Right lobe of liver (tissue), 6 donors: ENCODE results near the gene IL1RN. TPM values are rescaled to one million over a fixed set of nuclear protein-coding genes. Genes with fewer than 3 reads are reported as not detected.

Source experiments
- ATAC-seq, 4 donors: fragments of 200-7000 bp; cut with Tn5 transposase; one replicate each; pipeline ENCODE4 v1.9.1; 2020; ENCODE audit warnings: mild to moderate bottlenecking in 4 of 4, moderate library complexity in 4 of 4
- DNase-seq, 3 donors: peaks; one replicate each; pipeline ENCODE4 v3.0.0-alpha.2; 2020
- H3K27ac ChIP-seq, 3 donors: fragments of 200-600 bp; one replicate each; pipeline ENCODE4 v1.8.0; 2022
- H3K27me3 ChIP-seq, 2 donors: fragments of 200-600 bp; one replicate each; pipeline ENCODE4 v1.8.0; 2022
- H3K36me3 ChIP-seq, 4 donors: fragments of 200-600 bp; sonication (generic) in 1 of 4; one replicate each; pipeline versions ENCODE4 v1.5.1 to v1.8.0; 2017 to 2022; ENCODE audit warnings: control low read depth in 1 of 4
- H3K4me1 ChIP-seq, 4 donors: fragments of 200-600 bp; sonication (generic) in 1 of 4; one replicate each; pipeline versions ENCODE4 v1.5.1 to v1.8.0; 2017 to 2022; ENCODE audit warnings: control low read depth in 1 of 4
- H3K4me3 ChIP-seq, 3 donors: fragments of 200-600 bp; one replicate each; pipeline ENCODE4 v1.8.0; 2022
- H3K9me3 ChIP-seq, 4 donors: fragments of 200-600 bp; sonication (generic) in 1 of 4; one replicate each; pipeline versions ENCODE4 v1.5.1 to v1.8.0; 2017 to 2022; ENCODE audit warnings: control low read depth in 1 of 4
- CTCF ChIP-seq, 4 donors: fragments of 200-600 bp in 3 of 4; fragments of 450-650 bp in 1 of 4; IDR thresholded peaks; one replicate each; pipeline versions ENCODE4 v1.5.1 to v1.8.0; 2016 to 2022; ENCODE audit warnings: antibody characterized with exemption in 4 of 4, mild to moderate bottlenecking in 2 of 4
- POLR2A ChIP-seq: fragments of 450-650 bp; IDR thresholded peaks from one replicate; pipeline ENCODE4 v1.6.1; 2017; ENCODE audit warnings: antibody characterized with exemption, mild to moderate bottlenecking
- WGBS: methylation state at CpG from one replicate; pipeline ENCODE4 v1.1.6; 2018; ENCODE audit warnings: low coverage, low lambda C conversion rate; ENCODE audit not compliant: insufficient coverage; ENCODE audit errors: missing lambda C conversion rate; 5-methylcytosine and 5-hydroxymethylcytosine counted together
- intact Hi-C, 2 donors: fragments of 100-400 bp; cut with DNase I; formaldehyde crosslinking; loops; one replicate each; pipeline versions ENCODE4 v1.11.2 to v1.14.1; 2022
- total RNA-seq, 6 experiments: library from RNA; depleted of rRNA in 2 of 6; stranded (reverse); fragments of >200 nt in 2 of 6; fragmentation: NEBNext Ultra II Directional in 3 of 6; extraction: Animal tissue kit (Norgen Biotek cat#: 25700) in 3 of 6; gene quantifications; one replicate each; pipeline versions ENCODE4 v1.1.0 to v1.2.4, GENCODE V29; 2016 to 2023
- donor health status: DM: no; HTN: yes; CAD: no.
- donor health status: DM: no; HTN: no; CAD: no.
- donor health status: DM: no; HTN: no; CAD: no.
- donor health status: DM: no; HTN: yes; CAD: no.
- donor health status: DM: no; HTN: yes; CAD: no.

The IL1RN gene
- total RNA-seq, 6 experiments from 2014 or later: 14.5 to 98.1 (median 43.9) TPM

DNA sequence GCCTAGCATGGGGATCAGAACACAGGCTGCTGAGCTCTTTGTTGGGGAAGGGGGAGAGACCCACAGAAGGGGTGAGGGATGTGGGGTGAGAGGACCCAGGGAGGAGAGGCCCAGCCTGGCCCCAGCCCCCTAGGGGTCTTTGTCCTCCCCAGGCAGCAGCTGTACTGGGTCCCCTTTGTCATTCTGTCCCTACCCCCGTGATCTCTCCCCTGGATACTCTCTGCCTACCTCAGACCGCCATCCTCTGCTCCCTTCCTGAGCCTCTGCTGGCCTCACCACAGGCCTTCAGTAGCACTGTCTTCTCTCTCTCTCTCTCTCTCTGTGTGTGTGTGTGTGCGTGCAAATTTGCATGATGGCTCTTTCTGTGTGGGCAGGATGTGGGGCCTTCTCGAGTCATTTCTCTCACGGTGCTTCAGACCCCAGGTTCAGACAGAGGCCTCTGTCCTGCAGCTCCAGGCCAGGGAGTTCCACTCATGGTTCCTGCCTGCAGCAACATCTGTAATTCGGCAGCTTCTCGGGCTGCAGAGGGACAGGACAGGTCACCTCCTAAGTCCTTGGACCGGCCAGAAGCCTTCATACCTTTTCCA is 47.7 kb downstream of the IL1RN start:
- intact Hi-C loops: no loop called here
- no peaks in the 10 kb centered on the region for H3K36me3 ChIP-seq

DNA sequence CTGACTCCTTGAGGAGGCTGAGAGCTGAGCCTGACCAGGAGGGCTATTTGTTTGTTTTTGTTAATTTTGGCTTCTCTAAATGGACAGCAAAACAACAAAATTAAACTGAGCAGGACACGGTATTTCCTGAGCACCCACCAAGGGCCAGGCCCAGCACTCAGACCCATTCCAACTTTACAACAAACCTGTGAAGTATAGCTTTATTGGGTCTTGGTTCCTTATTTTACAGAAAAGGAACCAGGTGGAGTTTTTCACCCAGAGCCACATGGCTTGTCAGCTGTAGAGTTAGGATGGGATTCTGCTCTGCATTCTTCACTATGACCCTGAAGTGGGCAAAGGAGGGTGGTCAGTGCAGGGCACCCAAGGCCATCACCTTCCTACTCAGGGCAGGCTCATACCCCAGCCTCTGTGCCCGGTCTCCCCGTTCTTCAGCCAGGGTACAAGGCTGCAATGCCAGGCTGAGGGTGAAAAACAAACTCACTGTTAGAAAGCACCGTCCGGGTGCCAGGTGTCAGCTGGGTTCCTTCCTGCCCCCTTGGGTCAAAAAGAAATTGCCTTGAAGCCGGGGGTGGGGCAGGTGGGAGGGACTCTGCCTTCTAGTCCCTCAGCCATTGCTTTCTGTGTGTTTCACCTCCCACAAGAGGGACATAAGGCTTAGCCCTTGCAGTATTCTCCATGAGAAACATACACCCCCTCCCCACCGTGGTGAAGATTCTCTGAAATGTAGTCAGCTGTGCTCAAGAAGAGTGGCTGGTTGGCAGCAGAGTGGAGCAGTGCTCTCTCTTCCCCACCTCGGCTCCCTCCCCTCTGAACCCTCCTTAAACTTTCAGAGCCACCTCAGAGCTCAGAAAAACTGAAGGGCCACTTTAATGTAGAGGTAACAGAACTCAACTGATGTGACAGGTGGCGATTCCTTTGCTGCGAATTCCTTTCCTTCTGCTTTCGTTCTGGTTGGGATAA is 48.6 kb downstream of the IL1RN start:
- peaks cover 0 to 10% (median 3%) of the 10 kb centered on the region in 4 donors for H3K4me1 ChIP-seq
- WGBS: 71% methylated on average over 9 of the region's 11 CpGs
- no peaks in the 10 kb centered on the region for H3K9me3 ChIP-seq
- H3K36me3 ChIP-seq: no peaks in the 10 kb centered on the region
- no peak for ATAC-seq
- TF ChIP-seq POLR2A: no peak
- TF ChIP-seq CTCF (IDR thresholded peaks at IDR 0.05): no peak
- H3K4me3 ChIP-seq: no peak overlapping the region
- H3K27ac ChIP-seq: no peak overlapping the region
- H3K27me3 ChIP-seq: no peaks in the 10 kb centered on the region
- intact Hi-C loops: no loop called here
- DNase-seq: no peak

More for the DNA sequence above, 47.7 kb downstream of the IL1RN start:
- TF ChIP-seq CTCF (IDR thresholded peaks at IDR 0.05) (no peak), POLR2A (no peak)
- Histone ChIP-seq H3K27ac (peak overlapping the region in 1 of 3 donors; percentile 54), H3K9me3 (no peaks in the 10 kb centered on the region), H3K4me3 (peak overlapping the region in 1 of 3 donors; percentile 24), H3K27me3 (no peaks in the 10 kb centered on the region), H3K4me1 (peaks cover 0 to 3% (median 0%) of the 10 kb centered on the region in 4 donors)
- DNase-seq (no peak), ATAC-seq (peak; percentile 13 to 42 (median 22))
- WGBS: 45% methylated on average over 7 of the region's 8 CpGs

DNA sequence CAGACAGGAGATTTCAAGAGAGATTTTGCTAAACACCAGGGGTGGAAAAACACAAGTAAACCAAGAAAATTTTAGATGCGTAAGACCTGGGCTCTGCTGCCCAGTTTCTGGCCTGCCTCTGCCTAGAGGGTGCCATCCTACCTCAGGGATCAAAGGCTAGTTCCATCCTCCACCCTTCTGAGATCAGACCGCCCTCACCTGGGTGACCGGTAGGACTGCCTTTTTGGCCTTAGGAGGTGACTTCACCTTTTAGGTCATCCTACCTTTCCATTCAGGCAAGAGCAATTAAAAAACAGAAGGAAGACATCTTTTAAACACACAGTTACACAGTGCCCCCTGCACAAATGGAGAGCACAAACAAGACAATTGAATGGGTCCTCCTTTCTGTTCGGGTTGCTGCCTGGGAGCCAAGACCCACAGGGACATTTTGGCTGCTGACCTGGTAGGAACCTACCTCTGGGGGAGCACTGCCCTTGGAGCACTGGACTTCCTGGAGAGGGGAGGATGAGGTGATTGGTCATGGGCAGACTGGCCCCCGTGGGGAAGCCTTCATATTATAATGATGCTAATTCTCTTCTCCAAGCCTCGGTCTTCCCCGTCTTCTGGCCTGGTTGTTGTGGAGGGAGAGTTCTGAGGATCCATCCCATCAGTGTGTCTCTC is 49.4 kb downstream of the IL1RN start:
- no peak for ATAC-seq
- no peak overlapping the region for H3K4me3 ChIP-seq
- H3K4me1 ChIP-seq: peaks cover 0 to 17% (median 8%) of the 10 kb centered on the region in 4 donors
- DNase-seq: no peak
- WGBS: 93% methylated on average over 2 of the region's 7 CpGs
- no peaks in the 10 kb centered on the region for H3K9me3 ChIP-seq
- intact Hi-C loops: no loop called here
- TF ChIP-seq POLR2A (no peak), CTCF (IDR thresholded peaks at IDR 0.05) (no peak)
- H3K27ac ChIP-seq: no peak overlapping the region
- H3K27me3 ChIP-seq: no peaks in the 10 kb centered on the region
- H3K36me3 ChIP-seq: no peaks in the 10 kb centered on the region

GRCh38 chr2:113178069-113178746 is 50.8 kb downstream of the IL1RN start:
- Histone ChIP-seq H3K27me3 (no peaks in the 10 kb centered on the region), H3K4me1 (peaks cover 0 to 20% (median 8%) of the 10 kb centered on the region in 4 donors), H3K4me3 (no peak overlapping the region), H3K27ac (no peak overlapping the region), H3K36me3 (no peaks in the 10 kb centered on the region), H3K9me3 (no peaks in the 10 kb centered on the region)
- intact Hi-C loops: no loop called here
- DNase-seq (no peak), ATAC-seq (no peak)
- TF ChIP-seq CTCF (IDR thresholded peaks at IDR 0.05): no peak
- TF ChIP-seq POLR2A: no peak
- 88% methylated on average over 9 of the region's 11 CpGs for WGBS
